Upper lobe of right lung (tissue), 1 donor: Measurements from ENCODE around the gene LRRC37A. TPM values are rescaled to one million over a fixed set of nuclear protein-coding genes. Genes with fewer than 3 reads are reported as not detected.
"Not testable (repeated sequence)": the region's sequence is repeated elsewhere in the genome, so short reads cannot be mapped to it uniquely, and the experiment has no call there.

ENCODE experiments used
- ATAC-seq: fragments of 200-7000 bp; cut with Tn5 transposase; one replicate; pipeline ENCODE4 v1.9.1; 2020; ENCODE audit warnings: mild to moderate bottlenecking, moderate library complexity
- DNase-seq: peaks from one replicate; pipeline ENCODE4 v3.0.0-alpha.2; 2020
- H3K27ac ChIP-seq: fragments of 200-600 bp; one replicate; pipeline ENCODE4 v1.8.0; 2022
- H3K27me3 ChIP-seq: fragments of 200-600 bp; one replicate; pipeline ENCODE4 v1.8.0; 2022; ENCODE audit warnings: mild to moderate bottlenecking
- H3K36me3 ChIP-seq: fragments of 200-600 bp; one replicate; pipeline ENCODE4 v1.8.0; 2022
- H3K4me1 ChIP-seq: fragments of 200-600 bp; one replicate; pipeline ENCODE4 v1.8.0; 2022
- H3K4me3 ChIP-seq: fragments of 200-600 bp; one replicate; pipeline ENCODE4 v1.8.0; 2022; ENCODE audit warnings: mild to moderate bottlenecking
- H3K9me3 ChIP-seq: fragments of 200-600 bp; one replicate; pipeline ENCODE4 v1.8.0; 2022
- intact Hi-C: fragments of 100-400 bp; cut with DNase I; formaldehyde crosslinking; loops from one replicate; pipeline ENCODE4 v1.11.0; 2022
- long read RNA-seq: library from polyadenylated mRNA; unstranded; transcript quantifications from one replicate; pipeline ENCODE4 v2.0.0, GENCODE V29; 2021
- total RNA-seq: library from RNA; stranded (reverse); fragmentation: NEBNext Ultra II Directional; extraction: Animal tissue kit (Norgen Biotek cat#: 25700); gene quantifications from one replicate; pipeline ENCODE4 v1.2.1, GENCODE V29; 2021
- TF ChIP-seq, protein P1 (sequence below): fragments of 200-600 bp; IDR thresholded peaks from one replicate; pipeline ENCODE4 v1.8.0; 2022; ENCODE audit warnings: antibody characterized with exemption
- donor health status: DM: no; HTN: yes; CAD: no; lungs with severe emphysema.

The LRRC37A gene
- 1.9 TPM for total RNA-seq
- long read RNA-seq, partial matches to known transcripts: 2 of 8 reads
- long read RNA-seq, other reads (novel, unspliced or antisense): 6 of 8 reads

DNA sequence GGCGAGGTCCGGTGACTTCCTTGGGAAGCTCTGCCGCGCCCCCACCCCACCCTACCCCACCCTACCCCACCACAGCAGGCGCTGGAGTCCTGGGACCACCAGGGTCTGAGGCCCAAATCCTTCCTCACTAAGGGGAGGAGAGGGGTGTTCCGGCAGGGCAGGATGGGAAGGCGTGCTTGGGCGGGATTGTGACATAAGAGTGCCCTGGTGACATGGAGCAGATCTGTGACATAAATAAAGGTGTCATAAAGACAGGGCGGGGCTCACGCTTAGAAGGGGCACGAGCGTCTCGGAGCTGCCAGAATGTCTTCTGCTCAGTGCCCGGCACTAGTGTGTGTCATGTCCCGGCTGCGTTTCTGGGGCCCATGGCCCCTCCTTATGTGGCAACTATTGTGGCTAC lies at the start of gene LRRC37A:
LRRC37A (plus strand) TSS at position 301 of the 400 bp plus-strand sequence; CDS start at position 304, 3 bp downstream.
- intact Hi-C loops, H3K36me3 ChIP-seq, ATAC-seq, DNase-seq, H3K4me1 ChIP-seq, H3K4me3 ChIP-seq, H3K27ac ChIP-seq, H3K9me3 ChIP-seq, H3K27me3 ChIP-seq: not testable (repeated sequence)

DNA sequence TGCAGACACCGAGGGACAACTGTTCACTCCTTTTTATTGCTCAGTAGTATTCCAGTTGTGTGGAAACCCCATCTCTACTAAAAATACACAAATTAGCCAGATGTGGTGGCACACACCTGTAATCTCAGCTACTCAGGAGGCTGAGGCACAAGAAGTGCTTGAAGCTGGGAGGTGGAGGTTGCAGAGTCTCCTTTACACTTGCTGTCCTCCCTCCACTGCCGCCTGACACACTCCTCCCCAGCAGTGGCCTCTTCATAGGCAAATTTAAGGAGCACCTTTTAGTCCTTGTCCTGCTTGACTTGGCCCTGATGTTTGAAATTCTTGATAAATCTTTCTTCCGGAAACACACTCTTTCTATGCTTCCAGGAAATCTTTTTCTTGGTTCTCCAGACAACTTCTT lies 45.8 kb upstream of the LRRC37A start:
- H3K4me3 ChIP-seq, H3K27ac ChIP-seq, H3K9me3 ChIP-seq, DNase-seq, H3K27me3 ChIP-seq, H3K36me3 ChIP-seq, H3K4me1 ChIP-seq, ATAC-seq, intact Hi-C loops: not testable (repeated sequence)

DNA sequence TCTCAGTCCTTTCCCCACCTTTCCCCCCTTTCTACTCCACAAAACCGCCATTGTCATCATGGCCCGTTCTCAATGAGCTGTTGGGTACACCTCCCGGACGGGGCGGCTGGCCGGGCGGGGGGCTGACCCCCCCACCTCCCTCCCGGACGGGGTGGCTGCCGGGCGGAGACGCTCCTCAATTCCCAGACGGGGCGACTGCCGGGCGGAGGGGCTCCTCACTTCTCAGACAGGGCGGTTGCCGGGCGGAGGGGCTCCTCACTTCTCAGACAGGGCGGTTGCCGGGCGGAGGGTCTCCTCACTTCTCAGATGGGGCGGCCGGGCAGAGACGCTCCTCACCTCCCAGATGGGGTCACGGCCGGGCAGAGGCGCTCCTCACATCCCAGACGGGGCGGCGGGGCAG lies 42.1 kb upstream of the LRRC37A start:
- H3K9me3 ChIP-seq, H3K4me3 ChIP-seq, ATAC-seq, H3K36me3 ChIP-seq, H3K27ac ChIP-seq, DNase-seq, H3K4me1 ChIP-seq, intact Hi-C loops, H3K27me3 ChIP-seq: not testable (repeated sequence)

DNA sequence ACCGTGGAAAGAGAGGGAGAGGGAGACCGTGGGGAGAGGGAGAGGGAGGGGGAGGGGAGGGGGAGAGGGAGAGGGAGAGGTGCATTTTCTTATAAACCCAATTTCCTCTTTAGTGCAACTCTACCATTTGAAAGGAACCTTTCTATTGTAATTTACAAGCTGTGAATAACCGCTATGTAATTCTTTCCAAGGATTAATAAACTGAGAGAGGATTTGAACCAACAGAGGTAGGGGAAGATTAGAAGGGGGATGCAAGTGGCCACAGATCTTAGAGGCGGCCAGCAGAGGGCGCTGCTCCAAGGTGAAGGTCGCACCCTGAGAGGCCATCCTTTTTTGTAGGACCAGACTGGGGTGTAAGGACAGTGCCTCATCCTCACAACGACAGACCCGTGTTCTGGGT lies 41.2 kb upstream of the LRRC37A start:
- peak; percentile 95 for ATAC-seq
- H3K4me1 ChIP-seq, H3K4me3 ChIP-seq, H3K27ac ChIP-seq, H3K36me3 ChIP-seq, intact Hi-C loops, H3K9me3 ChIP-seq, H3K27me3 ChIP-seq: not testable (repeated sequence)
- TF ChIP-seq, protein P1, sequence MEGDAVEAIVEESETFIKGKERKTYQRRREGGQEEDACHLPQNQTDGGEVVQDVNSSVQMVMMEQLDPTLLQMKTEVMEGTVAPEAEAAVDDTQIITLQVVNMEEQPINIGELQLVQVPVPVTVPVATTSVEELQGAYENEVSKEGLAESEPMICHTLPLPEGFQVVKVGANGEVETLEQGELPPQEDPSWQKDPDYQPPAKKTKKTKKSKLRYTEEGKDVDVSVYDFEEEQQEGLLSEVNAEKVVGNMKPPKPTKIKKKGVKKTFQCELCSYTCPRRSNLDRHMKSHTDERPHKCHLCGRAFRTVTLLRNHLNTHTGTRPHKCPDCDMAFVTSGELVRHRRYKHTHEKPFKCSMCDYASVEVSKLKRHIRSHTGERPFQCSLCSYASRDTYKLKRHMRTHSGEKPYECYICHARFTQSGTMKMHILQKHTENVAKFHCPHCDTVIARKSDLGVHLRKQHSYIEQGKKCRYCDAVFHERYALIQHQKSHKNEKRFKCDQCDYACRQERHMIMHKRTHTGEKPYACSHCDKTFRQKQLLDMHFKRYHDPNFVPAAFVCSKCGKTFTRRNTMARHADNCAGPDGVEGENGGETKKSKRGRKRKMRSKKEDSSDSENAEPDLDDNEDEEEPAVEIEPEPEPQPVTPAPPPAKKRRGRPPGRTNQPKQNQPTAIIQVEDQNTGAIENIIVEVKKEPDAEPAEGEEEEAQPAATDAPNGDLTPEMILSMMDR: peak; percentile 70
- DNase-seq: peak; percentile 80

DNA sequence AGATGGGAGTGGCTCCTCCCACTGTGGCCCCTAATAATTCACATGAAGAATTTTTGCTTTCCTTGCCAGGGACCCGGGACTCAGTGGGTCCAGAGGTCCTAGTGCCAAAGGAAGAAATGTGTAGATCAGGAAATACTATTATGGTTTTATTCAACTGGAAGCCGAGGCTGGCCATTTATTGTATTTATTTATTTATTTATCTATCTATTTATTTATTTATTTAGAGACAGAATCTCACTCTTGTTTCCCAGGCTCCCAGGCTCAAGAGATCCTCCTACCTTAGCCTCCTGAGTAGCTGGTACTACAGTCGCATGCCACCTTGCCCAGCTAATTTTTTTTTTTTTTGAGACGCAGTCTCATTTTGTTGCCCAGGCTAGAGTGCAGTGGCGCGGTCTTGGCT lies 40.7 kb upstream of the LRRC37A start:
- H3K27ac ChIP-seq, intact Hi-C loops: not testable (repeated sequence)

DNA sequence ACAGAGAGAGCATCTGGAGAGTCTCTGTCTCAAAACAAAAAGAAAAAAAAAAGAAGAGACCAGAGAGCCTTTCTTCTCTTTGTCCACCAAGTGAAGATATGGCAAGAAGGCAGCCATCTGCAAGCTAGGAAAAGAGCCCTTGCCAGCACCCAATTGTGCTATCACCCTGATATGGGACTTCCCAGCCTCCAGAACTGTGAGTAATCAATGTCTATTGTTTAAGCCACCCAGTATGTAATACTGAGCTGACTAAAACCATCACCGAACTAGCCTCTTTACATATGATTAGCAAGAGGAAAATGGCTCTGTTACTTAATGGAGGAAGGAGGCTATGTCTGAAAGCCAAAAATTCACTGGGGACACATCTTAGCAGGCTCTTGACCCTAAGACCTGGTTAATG lies 38.6 kb upstream of the LRRC37A start:
- H3K4me1 ChIP-seq, H3K36me3 ChIP-seq, H3K4me3 ChIP-seq, H3K27me3 ChIP-seq, H3K9me3 ChIP-seq, intact Hi-C loops, H3K27ac ChIP-seq, ATAC-seq, DNase-seq: not testable (repeated sequence)

More for the DNA sequence above, 40.7 kb upstream of the LRRC37A start:
- not testable (repeated sequence) for H3K4me1 ChIP-seq, H3K27me3 ChIP-seq, ATAC-seq, H3K36me3 ChIP-seq, DNase-seq, H3K9me3 ChIP-seq, H3K4me3 ChIP-seq

DNA sequence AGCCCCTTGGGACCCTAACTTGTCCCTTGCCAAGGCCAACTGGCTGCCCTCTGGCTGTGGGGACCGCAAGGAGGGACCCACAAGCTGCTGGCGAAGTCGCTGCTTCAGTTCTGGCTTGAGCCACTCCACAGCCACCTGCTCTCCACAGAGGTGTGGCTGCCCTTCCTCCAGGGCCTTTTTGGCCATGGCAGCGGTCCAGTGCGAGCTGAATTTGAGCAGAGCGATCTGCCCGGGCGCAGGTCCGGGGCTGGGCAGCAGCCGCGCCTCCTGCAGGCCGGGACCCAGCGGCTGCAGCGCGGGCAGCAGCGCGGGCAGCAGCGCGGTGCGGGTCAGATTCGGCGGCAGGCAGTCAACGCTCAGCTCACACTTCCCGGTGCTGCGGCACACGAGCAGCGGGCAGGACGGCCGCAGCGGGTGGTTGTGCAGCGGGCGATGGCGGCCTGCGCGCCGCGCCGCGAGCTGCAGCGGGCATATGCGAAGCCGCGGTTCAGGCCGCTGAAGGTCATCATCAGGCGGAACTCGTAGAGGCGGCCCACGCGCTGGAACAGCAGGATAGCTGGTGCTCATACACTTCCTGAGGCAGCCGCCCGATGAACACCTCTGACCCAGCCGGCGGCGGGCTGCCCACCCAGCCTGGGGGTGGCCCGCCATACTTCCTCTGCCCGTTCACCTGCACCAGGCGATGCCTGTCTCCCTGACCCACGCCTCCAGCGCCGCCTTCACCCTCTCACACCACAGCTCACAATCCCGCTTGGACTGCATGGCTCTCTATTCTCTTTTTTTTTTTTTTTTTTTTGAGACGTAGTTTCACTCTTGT lies 34.9 kb upstream of the LRRC37A start:
- ATAC-seq (peak; percentile 92), DNase-seq (peak; percentile 72)
- peak overlapping the region; percentile 27 for H3K4me3 ChIP-seq
- H3K36me3 ChIP-seq, H3K27me3 ChIP-seq, H3K27ac ChIP-seq, H3K4me1 ChIP-seq, H3K9me3 ChIP-seq, intact Hi-C loops: not testable (repeated sequence)

DNA sequence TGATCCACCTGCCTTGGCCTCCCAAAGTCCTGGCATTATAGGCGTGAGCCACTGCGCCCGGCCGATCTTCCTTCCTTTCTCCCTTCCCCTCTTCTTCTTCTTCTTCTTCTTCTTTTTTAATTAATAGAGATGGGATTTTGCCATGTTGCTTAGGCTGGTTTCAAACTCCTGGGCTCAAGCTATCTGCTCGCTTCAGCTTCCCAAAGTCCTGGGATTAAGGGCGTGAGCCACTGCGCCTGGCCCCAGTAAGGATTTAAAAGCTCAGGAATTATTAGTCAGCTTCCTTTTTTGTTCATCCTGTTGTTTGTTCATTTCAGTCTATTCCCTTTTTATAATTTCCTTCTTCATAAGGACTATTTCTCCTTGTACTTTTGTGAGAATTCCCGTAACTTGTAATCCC lies 32.7 kb upstream of the LRRC37A start:
- H3K9me3 ChIP-seq: no peaks in the 10 kb centered on the region

More for the DNA sequence above, 32.7 kb upstream of the LRRC37A start:
- Histone ChIP-seq H3K27ac (no peak overlapping the region), H3K27me3 (no peaks in the 10 kb centered on the region), H3K4me1 (no peaks in the 10 kb centered on the region), H3K4me3 (no peak overlapping the region), H3K36me3 (no peaks in the 10 kb centered on the region)
- DNase-seq (no peak), ATAC-seq (no peak)
- intact Hi-C loops: no loop called here
- TF ChIP-seq, protein P1: no peak
